NCI-H69 (cell line): ENCODE results near the gene KAZN.

Source experiments
- DNase-seq: peaks from one replicate; lab custom pipeline; 2025; lab: John Stamatoyannopoulos, UW

Gene KAZN

DNA sequence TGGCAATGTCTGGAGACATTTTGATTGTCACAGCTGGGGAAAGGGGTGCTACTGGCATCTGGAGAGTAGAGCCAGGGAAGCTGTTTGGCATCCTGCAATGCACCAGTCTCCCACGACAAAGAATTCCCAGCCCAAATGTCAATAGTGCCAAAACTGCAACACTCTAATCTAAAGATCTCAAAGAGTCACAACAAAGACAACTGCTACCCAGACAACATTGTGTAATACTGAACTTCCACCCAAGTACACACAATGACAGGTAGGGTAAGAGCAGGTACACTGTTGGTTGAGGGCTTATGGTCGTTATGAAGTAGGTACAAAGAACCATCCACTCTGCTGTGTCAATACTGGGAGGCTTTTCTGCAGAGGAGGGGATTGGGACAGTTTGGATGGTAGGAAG is 546.8 kb downstream of the KAZN start:
- no peak for DNase-seq

DNA sequence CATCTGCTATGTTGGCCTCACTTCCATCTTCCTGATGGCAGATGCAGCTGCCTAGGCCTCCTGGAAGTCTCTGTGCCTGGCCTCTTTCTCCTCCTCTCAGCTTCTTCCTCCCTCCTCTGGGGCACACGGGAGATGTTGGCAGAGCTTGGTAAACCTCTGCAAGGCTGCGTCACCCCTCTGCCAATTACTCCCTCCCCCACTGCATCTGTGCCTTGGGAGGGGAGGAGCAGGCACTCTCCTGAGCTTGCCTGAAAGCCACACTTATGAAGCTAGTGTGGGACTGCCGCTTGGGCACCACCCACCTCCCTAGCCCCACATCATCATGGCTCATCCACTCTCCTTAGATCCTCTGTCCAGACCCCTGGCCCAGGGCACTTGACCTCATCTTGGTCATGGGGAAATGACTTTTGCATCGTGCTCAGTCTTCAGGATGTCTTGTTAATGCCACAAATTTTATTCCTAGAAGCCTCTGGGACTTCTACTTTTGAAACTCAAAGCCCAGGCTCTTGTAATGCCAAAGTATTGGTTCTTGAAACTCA is 547.7 kb downstream of the KAZN start:
- DNase-seq = no peak

DNA sequence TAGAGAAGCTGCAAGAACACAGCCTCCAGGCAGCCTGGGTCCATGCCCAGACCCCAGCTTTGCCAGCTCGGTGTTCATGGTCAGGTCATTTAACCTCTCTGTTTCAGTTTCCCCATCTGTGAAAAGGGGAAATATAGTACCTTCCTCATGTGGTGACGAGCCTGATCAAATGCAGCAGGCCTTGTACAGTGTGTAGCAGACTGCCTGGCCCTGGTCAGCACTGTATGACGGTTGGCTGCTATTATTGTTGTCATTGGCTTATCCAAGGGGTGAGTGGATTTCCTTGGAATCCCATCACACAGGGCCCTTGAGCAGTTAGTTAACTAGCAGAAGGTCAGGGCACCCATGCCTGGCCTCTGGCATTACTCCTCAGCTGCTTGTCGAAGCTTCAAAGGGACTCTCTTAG is 548.5 kb downstream of the KAZN start:
- DNase-seq = no peak

DNA sequence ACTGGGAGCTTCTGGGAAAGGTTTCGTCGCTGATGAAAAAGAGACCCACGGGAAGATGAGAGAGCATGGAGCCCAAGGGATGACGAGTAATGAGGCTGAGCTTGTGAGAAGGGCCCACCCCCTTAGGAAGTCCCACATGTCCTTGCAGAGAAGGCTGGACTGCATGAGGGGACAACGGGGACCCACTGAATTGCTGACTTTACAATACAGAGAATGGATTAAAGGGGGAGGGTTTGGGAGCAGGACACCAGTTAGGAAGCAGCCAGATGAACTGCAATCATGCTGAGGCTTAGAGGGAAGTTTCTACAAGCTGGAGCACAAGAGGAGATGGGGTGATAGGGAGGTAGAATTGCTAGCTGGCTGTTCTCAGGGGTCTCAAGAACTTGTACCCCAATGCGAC is 549.5 kb downstream of the KAZN start:
- DNase-seq = no peak

DNA sequence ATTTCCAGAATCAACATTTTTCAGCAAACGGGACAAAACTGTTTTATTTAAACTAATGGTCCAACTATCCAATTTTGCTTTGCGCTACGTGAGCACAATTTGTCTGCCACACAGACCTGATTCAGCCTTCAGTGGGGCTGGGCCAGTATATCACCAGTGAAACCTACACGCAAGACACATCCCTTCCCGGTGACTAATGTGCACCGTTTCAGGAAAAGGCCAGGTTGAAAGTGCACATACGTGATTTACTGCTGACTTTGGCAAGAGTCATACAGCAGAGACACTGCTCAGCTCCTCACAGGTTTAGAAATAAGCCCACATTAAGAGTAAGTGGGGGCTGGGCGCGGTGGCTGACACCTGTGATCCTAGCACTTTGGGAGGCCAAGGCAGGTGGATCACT is 550.0 kb downstream of the KAZN start:
- DNase-seq = no peak

DNA sequence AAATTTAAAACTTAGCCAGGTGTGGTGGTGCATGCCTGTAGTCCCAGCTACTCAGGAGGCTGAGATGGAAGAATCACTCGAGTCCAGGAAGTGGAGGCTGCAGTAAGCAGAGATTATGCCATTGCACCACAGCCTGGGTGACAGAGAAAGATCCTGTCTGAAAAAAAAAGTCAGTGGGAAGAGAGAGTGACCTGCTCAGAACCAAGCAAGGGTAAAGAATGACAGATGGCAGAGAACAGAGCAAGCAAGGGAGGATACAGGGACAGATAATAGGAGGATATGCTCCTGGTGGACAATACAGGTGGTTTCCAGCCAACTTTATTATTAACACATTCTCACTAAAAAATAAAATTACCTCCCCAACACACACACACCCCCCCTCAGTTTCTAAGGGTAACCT is 550.5 kb downstream of the KAZN start:
- DNase-seq = peak; percentile 15

DNA sequence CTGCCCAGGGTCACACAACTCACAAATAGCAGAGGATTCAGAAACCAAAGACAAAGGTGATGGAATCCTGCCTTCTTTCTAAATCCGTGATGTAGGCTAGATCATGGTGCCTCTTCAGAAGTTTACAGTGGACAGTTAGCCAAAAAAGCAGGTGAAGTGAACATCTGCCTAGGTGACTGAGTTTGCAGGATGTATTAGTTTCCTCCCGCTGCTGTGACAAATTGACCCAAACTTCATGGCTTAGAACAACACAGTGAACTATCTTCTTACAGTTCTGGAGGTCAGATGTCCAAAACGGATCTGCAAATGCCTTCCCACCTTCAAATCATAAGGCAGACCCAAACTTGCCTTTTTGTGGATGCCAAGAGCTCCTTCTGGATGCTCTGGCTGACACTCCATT is 551.9 kb downstream of the KAZN start:
- DNase-seq = no peak

DNA sequence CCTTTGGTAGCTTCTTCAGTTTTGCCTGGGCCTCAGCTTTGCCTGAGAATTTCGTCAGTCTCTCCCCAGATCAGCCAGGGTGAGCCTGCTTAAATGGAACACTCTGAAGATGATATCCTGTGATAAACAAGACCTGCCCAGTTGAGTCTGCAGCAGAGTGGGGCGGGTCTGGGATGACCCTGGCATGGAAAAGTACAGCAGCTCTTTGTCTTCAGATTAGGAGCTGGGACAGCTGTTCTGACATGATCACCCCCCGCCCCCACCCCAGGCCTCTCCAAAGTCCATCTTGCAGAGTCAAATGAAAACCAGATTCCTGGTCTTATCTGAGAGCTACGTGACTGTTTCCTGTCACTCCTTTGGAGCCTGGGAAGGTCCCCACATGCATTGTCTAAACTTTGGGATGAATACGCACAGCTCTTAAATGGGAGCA is 552.9 kb downstream of the KAZN start:
- DNase-seq = peak; percentile 21

DNA sequence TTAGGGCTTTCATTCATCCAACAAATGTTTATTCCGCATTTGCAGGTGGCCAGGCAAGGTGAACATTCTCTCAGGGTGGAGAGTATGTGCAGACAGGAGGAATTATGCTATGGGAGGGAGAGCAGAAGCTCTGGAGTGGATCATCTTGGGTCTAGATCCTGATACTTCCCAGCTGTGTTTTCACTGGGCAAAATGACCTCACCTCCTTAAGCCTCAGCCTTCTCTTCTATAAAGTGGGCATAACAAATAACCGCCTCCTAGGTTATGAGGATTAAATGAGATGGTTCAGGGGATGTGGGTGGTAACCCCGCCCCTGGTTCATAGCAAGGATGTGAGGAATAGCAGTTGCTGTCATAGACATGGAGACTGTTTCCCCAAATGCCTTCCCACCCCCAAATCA is 553.4 kb downstream of the KAZN start:
- DNase-seq = peak; percentile 19

DNA sequence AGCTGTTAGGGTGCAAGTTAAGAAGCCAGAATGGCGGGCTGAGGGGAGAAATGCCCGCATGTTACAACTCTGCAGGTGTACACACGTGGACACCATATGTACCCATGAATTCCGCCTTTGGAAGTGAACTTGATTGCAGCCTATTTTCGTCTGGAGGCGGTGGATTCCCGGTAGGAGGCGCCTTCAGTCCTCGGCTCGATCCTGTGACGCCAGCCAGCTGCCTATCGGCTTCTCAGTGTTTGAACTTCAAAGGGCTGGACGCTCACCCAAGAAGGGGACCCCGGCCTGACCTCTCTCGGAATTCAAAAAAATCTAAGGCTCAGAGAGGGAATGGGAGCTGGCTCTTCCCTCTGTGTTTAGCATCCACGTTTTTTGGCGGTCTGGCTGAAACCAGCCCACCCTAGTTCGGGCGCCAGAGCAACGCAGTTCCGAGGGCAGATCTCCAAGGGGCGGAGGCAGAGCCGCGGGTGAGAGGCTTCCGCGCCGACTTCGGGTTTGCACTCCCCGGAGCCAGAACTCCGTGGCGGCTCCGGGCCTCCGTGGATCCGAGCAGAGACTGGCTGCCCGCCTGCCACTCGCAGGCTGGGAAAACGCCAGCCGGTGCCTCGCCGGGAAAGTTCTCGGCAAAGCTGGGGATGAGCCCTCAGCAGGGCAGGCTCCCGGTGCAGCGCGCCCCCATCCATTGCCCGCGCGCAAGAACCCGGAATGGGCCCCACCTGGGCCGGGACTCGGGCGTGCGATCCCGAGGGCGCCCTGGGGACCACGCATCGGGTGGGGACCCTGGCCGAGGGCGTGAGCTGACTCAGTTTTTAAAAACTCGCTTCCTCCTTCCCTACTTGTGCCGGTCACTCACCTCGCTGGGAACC is 554.1 kb downstream of the KAZN start:
- DNase-seq = peak; percentile 86

DNA sequence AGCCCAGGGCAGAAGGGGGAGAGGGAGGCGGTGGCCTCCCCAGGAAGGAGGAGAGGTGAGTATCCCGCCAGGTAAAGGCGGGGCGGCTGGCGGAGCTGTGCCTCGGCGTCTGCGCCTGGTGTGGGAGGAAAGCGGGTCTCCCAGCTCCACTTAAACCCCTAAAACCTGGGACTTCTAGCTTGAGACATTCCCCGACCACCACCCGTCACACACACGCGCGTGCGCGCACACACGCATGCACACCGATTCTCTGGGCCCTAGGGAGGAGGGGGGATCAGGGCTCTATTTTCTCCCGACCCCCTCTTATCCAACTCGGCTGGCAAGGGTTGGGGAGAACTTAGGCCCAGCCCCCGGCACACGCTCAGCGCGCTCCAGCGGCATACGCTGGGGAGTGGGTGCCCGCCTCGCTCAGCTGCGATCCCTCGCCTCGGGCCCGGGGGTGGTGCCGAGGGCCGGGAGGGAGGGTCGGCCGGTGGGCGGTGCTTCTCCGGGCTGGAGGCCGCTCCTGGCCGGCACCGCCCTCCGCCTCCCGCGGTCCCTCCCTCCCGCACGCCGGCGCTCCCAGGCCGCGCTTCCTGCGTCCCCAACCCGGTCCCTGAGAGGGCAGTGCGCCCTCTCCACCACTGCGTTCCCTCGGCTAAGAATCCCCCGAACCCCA is 554.8 kb downstream of the KAZN start, which contains the start of gene TMEM51:
Gene TMEM51, plus strand, starts transcription at position 564 of the 658 bp plus-strand sequence. CDS start 61,341 bp downstream, outside the sequence.
- peak; percentile 85 for DNase-seq

DNA sequence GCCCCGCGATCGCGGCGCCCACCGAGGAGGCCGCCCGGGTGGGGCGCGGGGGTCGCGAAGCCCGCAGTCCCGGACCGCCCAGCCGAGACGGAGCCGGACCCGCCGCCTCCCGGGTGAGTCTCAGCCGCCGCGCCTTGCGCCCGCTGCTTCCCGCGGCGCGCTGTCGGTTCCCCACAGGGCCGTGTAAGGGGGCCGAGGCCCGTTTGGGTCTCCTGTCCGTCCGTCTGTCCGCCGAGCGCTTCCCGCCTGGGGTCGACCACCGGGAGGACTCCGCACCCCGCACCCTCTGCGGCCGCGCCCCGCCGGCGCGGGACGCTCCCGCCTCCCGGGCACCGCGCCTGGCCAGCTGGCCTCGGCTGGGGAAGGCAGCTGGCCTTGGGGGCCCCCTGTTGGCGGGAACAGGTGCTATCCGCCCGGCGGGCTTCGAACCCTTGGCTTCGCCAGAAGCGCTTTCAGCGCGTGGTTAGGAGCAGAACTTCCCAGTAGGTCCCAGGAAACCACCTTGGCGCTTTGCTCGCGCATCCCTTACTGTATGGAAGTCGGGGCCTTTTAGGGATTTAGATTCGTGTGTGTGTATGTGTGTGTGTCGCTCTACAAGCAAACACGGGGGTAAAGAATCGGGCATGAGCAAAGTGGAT is 555.5 kb downstream of the KAZN start:
- DNase-seq = peak; percentile 73

DNA sequence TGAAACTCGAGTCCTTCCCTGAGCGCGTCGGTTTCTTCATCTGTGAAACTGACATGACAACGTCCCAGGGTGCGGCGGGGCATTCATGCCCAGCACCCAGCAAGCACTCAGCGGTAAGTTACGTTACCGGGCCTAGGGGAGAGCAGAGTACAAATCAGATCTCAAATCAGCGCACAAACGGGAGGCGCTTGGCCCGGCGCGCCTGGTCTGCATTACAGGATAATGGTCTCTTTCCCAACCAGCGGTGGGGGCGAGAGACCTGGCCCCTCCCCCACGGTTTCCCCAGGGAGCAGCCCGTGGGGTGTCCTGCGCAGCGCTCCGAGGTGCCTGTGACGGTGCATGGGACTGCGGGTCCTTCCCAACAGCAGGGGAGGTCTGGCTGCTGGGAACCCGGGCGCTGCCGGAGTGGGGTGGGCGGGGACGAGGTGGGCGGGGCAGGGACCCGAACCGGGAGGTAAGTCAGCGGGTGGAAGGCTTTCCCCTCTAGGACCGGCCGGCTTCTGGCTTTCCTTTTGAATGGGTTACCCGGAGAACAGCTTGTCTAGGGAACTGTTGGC is 556.1 kb downstream of the KAZN start:
- DNase-seq = no peak

DNA sequence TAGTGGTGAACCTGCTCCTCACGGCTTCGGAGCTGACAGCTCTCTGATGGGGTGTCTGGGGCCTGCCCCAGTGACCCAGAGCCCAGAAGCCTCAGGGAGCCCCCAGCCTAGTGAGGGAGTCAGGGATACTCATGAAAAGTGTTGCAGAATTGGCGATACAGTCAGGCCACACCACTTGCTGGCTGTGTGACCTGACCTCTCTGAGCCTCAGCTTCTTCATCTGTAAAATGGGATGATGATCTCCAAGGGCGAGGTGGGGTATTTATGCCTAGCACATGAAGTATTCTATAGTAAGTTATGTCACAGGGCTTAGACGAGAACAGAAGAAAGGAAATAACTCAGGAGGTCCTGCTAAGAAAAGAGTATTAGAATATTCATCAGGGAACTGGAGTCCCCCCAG is 556.7 kb downstream of the KAZN start:
- no peak for DNase-seq

DNA sequence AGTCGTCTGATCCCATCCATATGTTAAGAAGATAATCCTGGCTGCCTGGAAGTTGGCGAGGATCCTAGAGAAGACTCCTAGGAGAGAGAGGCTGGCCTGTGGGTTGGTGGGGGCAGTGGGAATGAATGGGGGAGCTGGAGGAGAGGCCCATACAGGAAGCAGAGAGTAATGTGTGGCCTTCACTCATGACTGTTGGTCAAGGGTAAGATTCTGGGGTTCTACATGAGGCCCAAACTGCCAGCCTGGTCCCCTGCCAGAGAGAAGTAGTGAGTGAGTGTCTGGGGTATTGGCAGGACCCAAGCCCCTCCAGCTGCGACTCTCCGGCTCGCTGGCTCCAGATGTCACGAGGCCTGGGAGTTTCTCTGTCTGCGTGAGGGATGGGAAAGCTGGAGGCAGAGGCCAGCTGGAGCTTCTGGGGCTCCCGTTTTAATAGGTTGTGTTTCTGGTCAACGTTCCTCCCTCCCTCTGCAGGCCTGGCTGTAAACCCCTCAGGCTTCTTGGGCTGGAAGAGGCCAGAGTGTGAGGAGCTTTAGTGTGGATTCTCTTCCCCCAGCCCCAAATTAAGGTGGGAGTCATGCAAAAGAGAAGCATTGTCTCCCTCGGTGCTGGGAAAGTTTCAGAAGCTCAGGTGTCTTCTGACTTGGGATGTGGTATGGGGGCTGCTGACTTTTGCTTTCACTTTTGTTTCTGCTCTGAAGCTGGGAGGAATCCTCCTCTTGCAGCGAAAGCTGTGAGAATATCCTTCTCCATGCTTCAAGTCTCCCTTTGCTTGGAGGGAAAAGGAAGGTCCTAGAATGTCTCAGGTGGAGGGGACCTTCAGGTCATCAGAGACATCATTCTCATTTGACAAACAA is 557.6 kb downstream of the KAZN start:
- no peak for DNase-seq

DNA sequence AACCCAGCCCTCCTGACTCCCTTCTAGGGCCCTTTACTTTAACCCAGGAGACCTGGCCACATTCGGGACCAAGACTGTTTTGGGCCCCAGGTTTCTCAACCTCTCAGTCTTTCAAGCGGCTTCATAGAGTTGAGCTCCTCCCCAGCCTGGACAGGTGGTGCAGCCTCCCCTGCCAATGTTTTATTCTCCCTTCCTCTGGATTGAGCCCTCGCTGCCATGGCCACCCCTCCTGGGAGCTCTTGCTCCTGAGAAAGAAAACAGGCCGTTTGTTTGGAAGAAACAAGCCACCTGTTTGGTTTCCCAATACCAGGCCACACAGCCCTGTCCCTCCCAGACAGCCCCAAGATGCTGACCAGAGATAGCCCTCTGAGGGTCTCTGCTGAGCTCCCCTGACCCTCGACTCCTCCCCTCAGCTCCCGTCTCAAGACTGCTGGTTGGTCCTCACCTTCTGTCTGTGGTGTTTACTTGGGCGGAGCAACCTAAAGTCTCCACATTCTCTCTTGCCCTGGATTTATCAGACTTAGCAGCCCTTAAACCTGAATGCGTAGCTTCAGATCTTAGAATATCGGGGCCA is 558.4 kb downstream of the KAZN start:
- DNase-seq = peak; percentile 14

DNA sequence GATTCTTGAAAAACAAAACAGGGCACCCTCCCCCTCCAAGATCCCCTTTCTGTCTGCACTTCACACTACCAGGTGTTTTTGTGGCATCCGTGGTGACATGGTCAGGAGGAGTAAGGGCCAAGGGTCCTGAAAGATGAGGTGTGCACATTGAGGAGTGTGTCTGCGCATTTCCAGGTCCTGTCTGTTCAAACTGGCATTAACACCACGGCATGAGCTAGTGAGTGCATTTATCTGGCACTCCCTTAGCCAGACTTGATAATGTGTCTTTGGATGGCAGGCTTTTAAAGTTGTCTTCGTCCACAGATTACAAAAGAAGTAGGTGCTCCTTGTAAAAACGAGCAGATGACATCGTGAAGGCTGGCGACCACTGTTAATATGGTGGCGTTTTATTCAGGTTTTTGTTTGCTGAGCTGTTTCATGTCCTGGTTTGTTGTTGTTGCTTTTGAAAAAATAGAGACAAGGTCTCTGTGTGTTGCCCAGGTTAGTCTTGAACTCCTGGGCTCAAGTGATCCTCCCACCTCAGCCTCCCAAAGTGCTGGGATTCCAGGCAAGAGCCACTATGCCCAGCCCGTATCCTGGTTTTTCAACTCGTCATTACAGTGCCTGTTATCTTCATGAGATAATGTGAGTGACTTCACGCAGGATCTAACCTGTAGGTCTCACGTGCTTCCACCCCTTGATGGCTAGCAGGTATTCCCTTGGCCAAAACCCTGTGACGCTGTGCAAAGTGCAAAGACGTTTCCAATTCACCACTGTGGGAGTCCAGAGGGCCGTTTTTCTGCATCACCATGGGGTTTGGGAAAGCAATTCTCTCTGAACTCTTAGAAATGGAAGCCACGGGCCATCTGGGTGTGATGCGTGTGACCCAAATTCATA is 559.3 kb downstream of the KAZN start:
- no peak for DNase-seq

DNA sequence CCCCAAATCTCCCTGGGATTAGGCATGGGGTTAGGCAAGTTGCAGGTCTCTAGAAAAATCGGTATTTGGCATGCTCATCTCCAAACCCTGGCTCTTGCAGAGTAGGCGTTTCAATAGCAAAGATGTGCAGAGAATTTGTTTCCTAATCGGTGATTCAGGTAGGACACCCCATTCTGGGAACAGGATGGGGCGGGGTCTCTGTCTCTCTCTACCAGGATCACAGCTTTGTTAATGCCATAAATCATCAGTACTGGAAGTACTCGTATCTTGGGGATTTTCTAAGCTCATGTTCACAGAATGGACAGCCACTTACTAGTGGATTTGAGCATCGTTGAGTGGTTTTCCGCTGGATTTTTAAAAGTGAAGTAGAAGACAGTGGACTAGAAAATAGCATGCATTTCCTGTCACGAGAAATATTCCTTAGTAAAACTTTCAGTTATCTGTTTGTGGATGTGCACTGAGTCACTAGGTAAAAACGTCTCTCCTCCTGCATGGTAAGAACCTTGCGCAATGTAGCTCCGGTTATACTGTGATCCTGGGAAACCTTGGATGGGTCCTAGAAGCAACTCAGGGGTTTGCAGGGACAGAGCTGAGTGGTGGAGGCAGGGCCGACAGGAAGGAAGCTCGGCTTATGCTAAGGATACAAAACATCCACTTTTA is 560.2 kb downstream of the KAZN start:
- no peak for DNase-seq

DNA sequence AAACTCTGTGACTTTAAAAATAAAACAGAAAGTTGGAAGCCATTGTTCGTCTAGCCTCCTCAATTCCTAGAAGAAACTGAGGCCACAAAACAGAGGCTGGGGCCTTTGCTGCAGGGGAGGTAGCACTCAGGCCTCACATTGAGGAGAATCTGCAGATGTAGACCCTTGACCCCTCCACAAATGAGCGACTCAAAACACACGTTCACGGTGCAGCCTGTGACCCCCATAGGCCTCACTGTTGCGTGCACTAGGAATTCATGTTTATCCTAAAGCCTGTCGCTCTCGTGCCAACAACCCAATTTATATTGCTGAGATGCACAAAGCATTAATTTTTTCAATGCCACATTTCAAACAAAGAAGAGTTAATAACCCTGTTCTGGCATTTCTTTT is 560.7 kb downstream of the KAZN start:
- DNase-seq = no peak
